Measurements from ENCODE around the gene NTSR2.

NTSR2 gene

DNA sequence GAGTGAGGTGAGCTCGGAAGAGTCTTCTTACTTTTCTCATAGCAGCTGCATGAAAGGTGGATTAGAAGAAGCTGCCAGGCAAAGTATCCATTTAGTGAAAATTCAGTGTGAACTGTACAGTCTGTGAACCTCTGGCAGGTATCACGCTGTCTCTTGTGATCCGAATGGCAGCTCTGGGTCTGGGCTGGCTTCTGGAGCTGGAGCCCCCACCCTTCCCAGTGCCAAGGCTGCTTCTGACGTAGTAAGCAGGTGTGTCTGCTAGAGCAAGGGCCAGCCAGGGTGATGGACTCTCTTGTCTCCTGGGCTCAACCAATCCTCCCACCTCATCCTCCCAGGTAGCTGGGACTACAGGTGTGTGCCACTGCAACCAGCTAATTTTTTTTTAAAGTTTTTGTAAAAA is 14.0 kb upstream of the NTSR2 start:
- DNase-seq (ENCODE audit: insufficient read length) (no peak), FAIRE-seq (no peak)
- TF ChIP-seq POLR2AphosphoS5 (IDR thresholded peaks at IDR 0.05; ENCODE audit: low read depth, low read length) (no peak), POLR2A (IDR thresholded peaks at IDR 0.05; ENCODE audit: low read depth, low read length) (no peak), TAF1 (IDR thresholded peaks at IDR 0.05; ENCODE audit: borderline replicate concordance, low read depth, low read length) (no peak)

DNA sequence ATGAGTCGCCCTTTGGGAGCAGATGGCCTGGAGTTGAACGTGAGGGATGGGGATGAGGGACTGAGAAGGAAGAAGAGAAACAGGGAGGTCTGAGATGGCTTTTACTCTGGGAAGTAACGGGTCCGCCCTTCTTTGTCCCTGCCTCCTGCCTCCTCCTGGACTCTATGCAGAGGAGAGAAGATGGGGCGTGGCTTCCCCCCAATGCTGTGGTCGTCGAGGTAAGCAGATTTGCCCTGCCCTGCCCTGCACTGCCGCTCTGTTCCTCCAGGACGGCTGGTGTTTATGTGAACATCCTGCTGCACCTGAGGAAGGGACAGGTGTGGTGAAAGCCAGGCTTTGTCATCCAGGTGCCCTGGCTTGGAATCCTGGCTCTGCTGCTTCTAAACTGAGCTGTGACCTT is 13.5 kb upstream of the NTSR2 start:
- TF ChIP-seq POLR2A (IDR thresholded peaks at IDR 0.05; ENCODE audit: low read depth, low read length) (no peak), POLR2AphosphoS5 (IDR thresholded peaks at IDR 0.05; ENCODE audit: low read depth, low read length) (no peak), TAF1 (IDR thresholded peaks at IDR 0.05; ENCODE audit: borderline replicate concordance, low read depth, low read length) (no peak)
- DNase-seq (ENCODE audit: insufficient read length): no peak
- FAIRE-seq: no peak

DNA sequence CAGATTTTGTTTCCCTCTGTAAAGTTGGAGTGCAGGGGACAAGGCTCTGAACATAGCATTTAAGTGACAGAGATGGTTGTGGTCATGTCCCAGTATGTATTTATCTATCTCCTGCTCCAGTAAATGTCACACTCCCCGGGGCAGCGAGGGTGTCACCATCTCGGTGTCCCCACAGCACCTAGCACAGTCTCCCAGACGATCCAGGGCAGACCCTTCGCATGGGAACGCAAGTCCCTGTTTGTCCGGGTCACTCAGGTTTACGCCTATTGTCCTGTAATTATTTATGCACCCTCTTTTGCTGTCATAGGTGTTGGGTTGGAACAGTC is 12.6 kb upstream of the NTSR2 start:
- TF ChIP-seq POLR2AphosphoS5 (IDR thresholded peaks at IDR 0.05; ENCODE audit: low read depth, low read length) (no peak), TAF1 (IDR thresholded peaks at IDR 0.05; ENCODE audit: borderline replicate concordance, low read depth, low read length) (no peak), POLR2A (IDR thresholded peaks at IDR 0.05; ENCODE audit: low read depth, low read length) (no peak)
- no peak for DNase-seq (ENCODE audit: insufficient read length)
- no peak for FAIRE-seq

DNA sequence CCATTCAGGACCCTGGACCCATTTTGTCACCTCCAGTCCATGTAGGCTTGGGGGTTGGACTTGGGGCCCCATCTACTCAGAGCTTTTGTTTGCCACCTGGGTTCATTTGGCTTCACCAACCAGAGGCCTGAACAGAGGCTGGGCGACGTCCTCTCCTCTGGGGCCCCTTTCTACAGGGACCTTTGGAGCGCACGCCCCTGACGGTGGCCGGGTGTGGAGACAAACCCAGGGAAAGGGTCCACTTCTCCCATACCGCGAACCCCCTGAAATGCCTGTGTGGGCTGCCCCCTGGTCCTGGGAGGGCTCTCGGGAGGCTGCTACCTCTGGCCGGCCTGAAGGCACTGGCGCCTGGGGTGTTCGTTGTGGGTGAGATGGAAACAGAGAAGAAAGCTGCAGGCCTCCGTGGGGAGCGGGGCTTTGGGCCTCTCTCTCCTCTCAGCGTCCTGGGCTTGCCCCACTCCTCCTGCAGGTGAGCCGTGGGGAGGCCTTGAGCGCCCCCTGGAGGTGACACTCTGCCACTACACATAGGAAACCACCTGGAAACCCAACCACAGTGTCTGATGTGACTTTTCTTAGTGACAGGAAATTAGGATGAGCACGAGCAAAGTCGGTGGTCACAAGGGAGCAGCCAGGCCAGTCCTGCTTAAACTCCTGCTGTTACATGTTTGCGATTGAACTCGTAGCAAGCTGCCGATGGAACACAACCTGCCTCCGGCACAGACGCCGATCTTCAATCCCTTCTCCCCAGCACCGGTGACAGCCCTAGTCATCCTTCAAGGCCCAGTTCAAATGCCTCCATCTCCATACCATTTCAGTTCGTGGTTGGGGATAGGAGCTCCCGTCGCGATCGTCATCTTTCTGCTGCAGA is 12.0 kb upstream of the NTSR2 start:
- FAIRE-seq: peak; percentile 53
- DNase-seq (ENCODE audit: insufficient read length): peak; percentile 87

DNA sequence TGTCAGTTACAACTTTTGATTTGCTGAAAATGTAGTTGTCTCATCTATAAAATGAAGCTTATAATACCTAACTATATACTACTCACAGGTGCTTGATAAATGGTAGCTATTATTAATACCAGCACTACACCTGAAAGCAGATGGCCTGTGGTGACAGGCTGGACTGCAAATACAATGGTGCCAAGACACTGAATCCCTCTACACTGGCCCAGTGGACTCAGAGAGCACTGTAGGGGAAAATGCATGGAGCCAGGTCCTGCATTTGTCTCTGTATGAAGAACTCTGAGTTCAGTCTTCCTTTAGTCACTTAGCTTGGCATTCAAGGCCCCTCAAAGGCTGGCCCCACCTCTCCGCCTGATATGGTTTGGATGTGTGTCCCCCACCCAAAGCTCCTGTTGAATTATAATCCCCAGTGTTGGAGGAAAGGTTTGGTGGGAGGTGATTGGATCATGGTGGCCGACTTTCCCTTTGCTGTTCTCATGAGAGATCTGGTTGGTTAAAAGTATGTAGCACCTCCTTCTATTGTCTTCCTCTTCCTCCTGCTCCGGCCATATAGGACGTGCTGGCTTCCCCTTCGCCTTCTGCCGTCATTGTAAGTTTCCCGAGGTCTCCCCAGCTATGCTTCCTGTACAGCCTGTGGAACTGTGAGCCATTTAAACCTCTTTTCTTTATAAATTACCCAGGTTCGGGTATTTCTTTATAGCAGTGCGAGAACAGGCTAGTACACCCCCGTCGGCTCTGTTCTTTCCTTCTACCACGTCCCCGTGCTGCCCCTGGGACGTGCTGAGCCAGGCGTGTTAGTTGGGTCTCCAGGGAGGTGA is 11.1 kb upstream of the NTSR2 start:
- TF ChIP-seq TAF1 (IDR thresholded peaks at IDR 0.05; ENCODE audit: borderline replicate concordance, low read depth, low read length) (no peak), POLR2A (IDR thresholded peaks at IDR 0.05; ENCODE audit: low read depth, low read length) (no peak), POLR2AphosphoS5 (IDR thresholded peaks at IDR 0.05; ENCODE audit: low read depth, low read length) (no peak)
- no peak for FAIRE-seq

More for the DNA sequence above, 12.0 kb upstream of the NTSR2 start:
- TF ChIP-seq TAF1 (IDR thresholded peaks at IDR 0.05; ENCODE audit: borderline replicate concordance, low read depth, low read length) (no peak), POLR2A (IDR thresholded peaks at IDR 0.05; ENCODE audit: low read depth, low read length) (no peak), POLR2AphosphoS5 (IDR thresholded peaks at IDR 0.05; ENCODE audit: low read depth, low read length) (no peak)

DNA sequence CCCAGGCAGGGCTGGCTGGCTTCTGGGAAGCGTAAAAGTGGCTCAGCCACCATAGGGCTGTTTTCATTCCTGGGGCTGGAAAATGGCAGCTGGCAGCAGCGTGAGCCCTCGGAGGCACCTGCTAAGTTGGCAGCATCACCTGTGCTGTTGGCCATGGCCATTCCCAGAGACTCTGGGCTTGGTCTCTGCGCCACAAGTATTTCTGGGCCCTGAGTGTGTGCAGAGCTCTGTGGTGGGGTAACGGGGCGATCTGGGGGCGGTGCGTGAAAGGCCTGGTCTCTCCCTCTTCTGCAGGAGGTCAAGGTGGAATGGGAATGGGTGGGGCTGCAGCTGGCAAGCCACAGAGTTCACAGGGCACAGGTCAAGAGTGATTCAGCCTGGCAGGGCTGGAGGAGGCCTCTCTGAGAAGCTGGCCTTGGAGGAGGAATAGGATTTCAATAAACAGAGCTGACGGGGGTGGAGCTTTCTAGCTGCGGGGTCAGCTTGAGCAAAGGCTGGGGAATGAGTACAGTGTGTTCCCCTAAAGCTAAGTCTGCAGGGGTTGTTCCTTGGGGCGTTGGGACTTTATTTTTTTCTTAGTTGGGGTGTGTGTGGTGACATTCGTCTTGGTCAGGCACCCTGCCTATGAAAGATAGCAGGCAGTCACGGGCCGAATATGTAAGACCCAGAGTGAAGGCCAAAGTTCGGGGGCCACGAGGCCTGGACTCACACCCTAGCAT is 10.3 kb upstream of the NTSR2 start:
- no peak for DNase-seq (ENCODE audit: insufficient read length)
- no peak for FAIRE-seq
- TF ChIP-seq POLR2AphosphoS5 (IDR thresholded peaks at IDR 0.05; ENCODE audit: low read depth, low read length) (no peak), TAF1 (IDR thresholded peaks at IDR 0.05; ENCODE audit: borderline replicate concordance, low read depth, low read length) (no peak), POLR2A (IDR thresholded peaks at IDR 0.05; ENCODE audit: low read depth, low read length) (no peak)

More for the DNA sequence above, 11.1 kb upstream of the NTSR2 start:
- DNase-seq (ENCODE audit: insufficient read length): no peak

DNA sequence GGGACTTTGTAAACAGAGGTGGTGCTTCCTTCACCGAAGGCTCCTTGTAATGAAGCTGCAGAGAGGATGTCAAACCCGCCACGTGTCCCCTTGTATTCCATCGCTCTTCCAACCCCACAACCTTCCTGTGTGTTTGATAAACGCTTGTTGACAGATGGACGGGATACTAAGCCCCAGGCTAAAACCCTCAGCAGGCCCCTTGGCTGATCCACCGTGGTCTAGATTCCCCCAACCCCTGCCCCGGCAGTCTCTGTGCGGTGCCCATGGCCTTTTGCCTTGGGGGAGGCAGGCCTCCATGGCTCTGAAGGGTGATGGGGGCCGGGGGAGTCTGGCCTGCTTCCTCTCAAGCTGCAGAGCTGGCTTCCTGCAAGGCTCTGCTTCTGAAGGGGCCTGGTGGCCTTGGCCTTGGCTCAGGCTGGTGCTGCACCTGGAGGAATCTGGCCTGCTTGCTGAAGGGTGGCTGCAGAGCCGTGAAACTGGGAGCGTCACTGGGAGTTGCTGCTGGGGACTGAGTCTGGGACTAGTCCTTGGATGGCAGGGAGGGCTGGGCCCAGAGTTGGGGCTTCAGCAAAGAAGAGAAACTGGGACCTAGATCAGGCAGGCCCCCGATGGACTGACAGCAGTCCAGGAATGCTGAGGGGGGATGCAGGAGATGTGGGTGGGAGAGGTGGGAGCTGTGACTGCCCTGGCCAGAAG is 9.6 kb upstream of the NTSR2 start:
- TF ChIP-seq POLR2A (IDR thresholded peaks at IDR 0.05; ENCODE audit: low read depth, low read length) (no peak), POLR2AphosphoS5 (IDR thresholded peaks at IDR 0.05; ENCODE audit: low read depth, low read length) (no peak), TAF1 (IDR thresholded peaks at IDR 0.05; ENCODE audit: borderline replicate concordance, low read depth, low read length) (no peak)
- FAIRE-seq: no peak
- DNase-seq (ENCODE audit: insufficient read length): no peak

DNA sequence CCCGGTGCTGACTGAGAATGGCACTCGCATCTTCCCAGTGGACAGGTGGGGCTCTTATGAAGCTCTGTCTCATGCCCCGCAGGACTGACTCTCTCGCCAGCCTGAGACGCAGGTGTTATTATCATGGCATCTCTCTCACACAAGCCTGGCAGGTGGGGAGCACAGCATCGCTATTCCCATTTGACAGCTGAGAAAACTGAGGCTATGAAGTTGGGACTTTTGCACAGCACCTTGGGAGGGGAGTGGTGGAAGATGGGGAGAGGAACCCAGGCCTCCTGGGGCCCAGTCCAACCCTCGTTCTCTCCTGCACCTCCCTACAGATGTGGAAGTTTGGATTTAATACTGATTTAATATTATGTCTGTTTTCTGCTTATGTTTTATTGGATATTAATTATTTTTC is 9.0 kb upstream of the NTSR2 start:
- no peak for TF ChIP-seq POLR2AphosphoS5 (IDR thresholded peaks at IDR 0.05; ENCODE audit: low read depth, low read length)
- TF ChIP-seq TAF1 (IDR thresholded peaks at IDR 0.05; ENCODE audit: borderline replicate concordance, low read depth, low read length): no peak
- no peak for TF ChIP-seq POLR2A (IDR thresholded peaks at IDR 0.05; ENCODE audit: low read depth, low read length)
- no peak for DNase-seq (ENCODE audit: insufficient read length)
- no peak for FAIRE-seq

DNA sequence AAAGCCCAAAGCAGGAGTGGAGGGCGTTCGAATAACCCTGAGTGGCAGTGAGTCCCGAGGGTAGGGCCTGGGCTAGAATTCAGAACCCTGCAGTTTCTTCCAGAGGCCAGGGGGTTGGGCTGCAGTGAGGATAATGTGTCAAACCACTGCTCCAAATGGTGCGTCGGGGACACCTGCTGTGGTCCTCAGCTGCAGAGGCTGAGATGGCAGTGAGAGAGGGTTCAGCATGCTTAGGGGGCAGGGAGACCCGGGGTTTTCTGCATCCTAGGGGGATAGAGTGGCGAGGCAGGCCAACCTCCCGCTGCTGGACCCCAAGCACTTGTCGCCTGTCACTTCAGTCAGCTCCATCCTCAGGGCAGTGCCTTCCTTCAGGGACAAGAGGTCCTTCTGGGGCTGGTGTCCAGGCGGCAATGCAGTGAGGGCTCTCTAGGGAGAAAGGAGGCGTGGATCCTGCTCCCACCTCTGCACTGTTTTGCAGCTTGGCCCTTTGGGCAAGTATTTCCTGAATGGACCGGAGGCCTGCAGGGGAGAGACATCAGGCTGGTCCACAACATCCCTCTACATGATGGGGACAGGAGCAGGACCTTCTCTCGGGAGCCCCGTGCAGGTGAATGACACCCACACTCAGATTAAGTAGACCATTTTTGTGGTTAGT is 8.4 kb upstream of the NTSR2 start:
- no peak for TF ChIP-seq POLR2A (IDR thresholded peaks at IDR 0.05; ENCODE audit: low read depth, low read length)
- TF ChIP-seq POLR2AphosphoS5 (IDR thresholded peaks at IDR 0.05; ENCODE audit: low read depth, low read length): no peak
- no peak for TF ChIP-seq TAF1 (IDR thresholded peaks at IDR 0.05; ENCODE audit: borderline replicate concordance, low read depth, low read length)
- DNase-seq (ENCODE audit: insufficient read length): no peak
- FAIRE-seq: no peak
